ENCODE results near the gene ACOXL. TPM values are rescaled to one million over a fixed set of nuclear protein-coding genes. Genes with fewer than 3 reads are reported as not detected.

Gene ACOXL
- total and polyA plus RNA-seq, 2 of the 8 experiments (the other 6 are each of a cell fraction or from before 2014, with no cell fraction given), result 11.4 to 20.6 TPM

- no peak for FAIRE-seq
- POLR2A ChIA-PET (ENCODE audit: partially characterized antibody), result interaction anchor here (0.8 to 1.6 kb wide), 3 partner anchors 24 to 47 kb away, joined by 3 to 4 read pairs (median 3); no protein-coding TSS in a partner anchor
These were observed 6.5 kb upstream of the ACOXL start for GRCh38 chr2:110725859-110726258.

More at GRCh38 chr2:110725859-110726258, 6.5 kb upstream of the ACOXL start:
- H3K27me3 ChIP-seq (replicated peaks in 1 of 4; ENCODE audit: control insufficient read depth in 3 of 4, extremely low read depth in 1 of 4, insufficient read depth in 3 of 4, low read length in 3 of 4), result peaks cover 0 to 2% (median 0%) of the 10 kb centered on the region in 4 experiments; a peak in 1 of 7 replicates
- no peaks in the 10 kb centered on the region for H3K23me2 ChIP-seq (ENCODE audit: low read depth, low read length)
- H3K9me3 ChIP-seq (ENCODE audit: insufficient read depth in 2 of 2, low read depth in 1 of 2, low read length in 1 of 2), result no peaks in the 10 kb centered on the region
- no peak for DNase-seq (ENCODE audit: low read depth in 1 of 2, low spot score in 2 of 2)
- no peak overlapping the region for H3K23ac ChIP-seq (ENCODE audit: insufficient read length)
- H2AK5ac ChIP-seq (ENCODE audit: low read depth, low read length), result no peak overlapping the region
- no peaks in the 10 kb centered on the region for H4K20me1 ChIP-seq (replicated peaks in 1 of 2; ENCODE audit: control insufficient read depth in 1 of 2, insufficient read depth in 2 of 2, low read length in 2 of 2)
- H3K4me1 ChIP-seq (replicated peaks in 1 of 4; ENCODE audit: control insufficient read depth in 3 of 4, insufficient read depth in 4 of 4, low read length in 3 of 4), result peaks cover 0 to 7% (median 1%) of the 10 kb centered on the region in 4 experiments; a peak in 4 of 7 replicates
- H2AFZ ChIP-seq (ENCODE audit: low read length), result no peak overlapping the region
- TF ChIP-seq POLR2AphosphoS5 (IDR thresholded peaks at IDR 0.05; ENCODE audit: low read depth, low read length) (no peak), RFX5 (IDR thresholded peaks at IDR 0.05; ENCODE audit: borderline replicate concordance, low read depth, low read length) (no peak), JUND (IDR thresholded peaks at IDR 0.05; ENCODE audit: low read length) (no peak), RBBP5 (IDR thresholded peaks at IDR 0.05; ENCODE audit: borderline replicate concordance, low read depth, low read length) (no peak), TAF7 (optimal IDR thresholded peaks at IDR 0.05; ENCODE audit: borderline replicate concordance, low read depth, low read length) (no peak), BACH1 (IDR thresholded peaks at IDR 0.05; ENCODE audit: low read length) (no peak), FOSL1 (IDR thresholded peaks at IDR 0.05; ENCODE audit: insufficient read depth, low read depth, low read length) (no peak), GTF2F1 (IDR thresholded peaks at IDR 0.05; ENCODE audit: borderline replicate concordance, low read depth, low read length) (no peak), NANOG (IDR thresholded peaks at IDR 0.05; ENCODE audit: insufficient read depth, low read depth, low read length, poor library complexity, severe bottlenecking) (no peak), KDM4A (IDR thresholded peaks at IDR 0.05; ENCODE audit: low read depth, low read length, severe bottlenecking) (no peak), CBX8 (IDR thresholded peaks at IDR 0.05; ENCODE audit: borderline replicate concordance, low read depth, low read length) (no peak), HDAC6 (IDR thresholded peaks at IDR 0.05; ENCODE audit: low read depth, low read length) (no peak)
- no peak overlapping the region for H4K5ac ChIP-seq (ENCODE audit: insufficient read length, low read depth, low read length)
- no peak overlapping the region for H3K9ac ChIP-seq (replicated peaks in 1 of 4; ENCODE audit: extremely low read depth in 1 of 4, low read depth in 3 of 4, low read length in 3 of 4)
- H2BK20ac ChIP-seq (ENCODE audit: low read length), result no peak overlapping the region
- CTCF ChIA-PET (ENCODE audit: partially characterized antibody), result interaction anchor here (0.6 to 1.2 kb wide), 3 partner anchors 13 to 67 kb away, joined by 3 to 5 read pairs (median 3); no protein-coding TSS in a partner anchor
- WGBS, 2 experiments (ENCODE audit: extremely low coverage in 1 of 2, insufficient coverage in 1 of 2, insufficient read length in 1 of 2, insufficient replicate concordance in 2 of 2, low coverage in 1 of 2, low lambda C conversion rate in 2 of 2, missing lambda C conversion rate in 1 of 2), result 94% methylated on average over 3 of the region's 3 CpGs; no CpG with 5 or more reads in 1 of the 2 experiments
- H3K56ac ChIP-seq (replicated peaks; ENCODE audit: insufficient read length, low read depth, low read length), result no peak overlapping the region
- no peak overlapping the region for H2BK5ac ChIP-seq (ENCODE audit: low read depth, low read length)
- H3K4ac ChIP-seq (replicated peaks; ENCODE audit: insufficient read length, low read depth, low read length), result no peak overlapping the region
- no peaks in the 10 kb centered on the region for H3K79me1 ChIP-seq (ENCODE audit: low read depth, low read length)
- no peak overlapping the region for H3K18ac ChIP-seq (ENCODE audit: extremely low read depth, low read length)
- no peak overlapping the region for H3K4me3 ChIP-seq (ENCODE audit: extremely low read depth in 1 of 4, insufficient read depth in 2 of 4, low read depth in 3 of 4, low read length in 4 of 4)
- no peak overlapping the region for H2BK12ac ChIP-seq (ENCODE audit: low read depth, low read length)
- no peaks in the 10 kb centered on the region for H3K79me2 ChIP-seq (ENCODE audit: control insufficient read depth in 1 of 2, insufficient read depth in 2 of 2, low read length in 2 of 2)
- H2BK120ac ChIP-seq (replicated peaks; ENCODE audit: low read depth, low read length), result no peak overlapping the region
- H4K8ac ChIP-seq (ENCODE audit: extremely low read depth, insufficient read depth, low read length), result no peak overlapping the region
- H3K14ac ChIP-seq (ENCODE audit: insufficient read length), result no peak overlapping the region
- no peak overlapping the region for H4K91ac ChIP-seq (replicated peaks; ENCODE audit: insufficient read length, low read length)
- no peak overlapping the region for H3K27ac ChIP-seq (ENCODE audit: low read depth, low read length)
- H3K4me2 ChIP-seq (ENCODE audit: insufficient read depth in 1 of 2, low read depth in 2 of 2, low read length in 2 of 2), result no peak overlapping the region
- no peaks in the 10 kb centered on the region for H3K36me3 ChIP-seq (ENCODE audit: control insufficient read depth in 2 of 4, insufficient read depth in 4 of 4, low read length in 3 of 4)
- H2BK15ac ChIP-seq (ENCODE audit: low read length), result no peak overlapping the region
